ENCODE results near the gene ALG13. TPM values are rescaled to one million over a fixed set of nuclear protein-coding genes. Genes with fewer than 3 reads are reported as not detected.

ALG13 gene
- total RNA-seq, 1 donor from 2014 or later = 71.2 TPM

DNA sequence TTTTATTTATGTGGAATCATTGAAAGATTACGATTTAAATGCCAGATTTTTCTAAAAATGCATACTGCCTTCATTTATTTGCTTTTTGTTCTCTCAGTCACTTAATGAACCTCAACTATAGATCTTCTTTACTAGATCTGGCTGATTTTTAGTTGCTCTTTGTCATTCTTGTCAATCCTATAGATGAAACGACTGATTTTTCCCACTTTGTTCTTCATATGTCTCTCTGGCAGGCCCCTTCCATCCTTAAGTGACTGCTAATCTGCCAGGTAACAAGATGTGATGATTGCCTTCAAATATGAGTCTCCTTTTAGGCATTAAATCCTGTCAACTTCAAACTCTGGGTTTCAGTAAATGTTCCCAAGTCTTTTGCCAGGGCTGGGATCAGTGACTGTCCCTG lies 61.0 kb downstream of the ALG13 start:
- Histone ChIP-seq H3K9ac (no peak overlapping the region), H3K27ac (no peak overlapping the region), H3K36me3 (peaks cover 28% of the 10 kb centered on the region), H3F3A (ENCODE audit: low read depth) (no peaks in the 10 kb centered on the region), H3K4me1 (no peaks in the 10 kb centered on the region), H3K27me3 (no peaks in the 10 kb centered on the region), H3K79me2 (ENCODE audit: low read depth) (no peaks in the 10 kb centered on the region), H2AFZ (replicated peaks) (no peak overlapping the region), H3K4me2 (no peak overlapping the region), H3K9me3 (ENCODE audit: low read depth) (no peaks in the 10 kb centered on the region), H3K4me3 (no peak overlapping the region), H4K20me1 (ENCODE audit: low read depth) (no peaks in the 10 kb centered on the region)
- H3K4me3 Mint-ChIP-seq = no peak overlapping the region
- H3K36me3 Mint-ChIP-seq = peaks cover 23% of the 10 kb centered on the region
- H3K27ac Mint-ChIP-seq = no peak overlapping the region
- no peaks in the 10 kb centered on the region for H3K4me1 Mint-ChIP-seq
- no peak for DNase-seq (ENCODE audit: low spot score)
- TF ChIP-seq EZH2 (IDR thresholded peaks at IDR 0.05) = no peak
- TF ChIP-seq, protein P1, sequence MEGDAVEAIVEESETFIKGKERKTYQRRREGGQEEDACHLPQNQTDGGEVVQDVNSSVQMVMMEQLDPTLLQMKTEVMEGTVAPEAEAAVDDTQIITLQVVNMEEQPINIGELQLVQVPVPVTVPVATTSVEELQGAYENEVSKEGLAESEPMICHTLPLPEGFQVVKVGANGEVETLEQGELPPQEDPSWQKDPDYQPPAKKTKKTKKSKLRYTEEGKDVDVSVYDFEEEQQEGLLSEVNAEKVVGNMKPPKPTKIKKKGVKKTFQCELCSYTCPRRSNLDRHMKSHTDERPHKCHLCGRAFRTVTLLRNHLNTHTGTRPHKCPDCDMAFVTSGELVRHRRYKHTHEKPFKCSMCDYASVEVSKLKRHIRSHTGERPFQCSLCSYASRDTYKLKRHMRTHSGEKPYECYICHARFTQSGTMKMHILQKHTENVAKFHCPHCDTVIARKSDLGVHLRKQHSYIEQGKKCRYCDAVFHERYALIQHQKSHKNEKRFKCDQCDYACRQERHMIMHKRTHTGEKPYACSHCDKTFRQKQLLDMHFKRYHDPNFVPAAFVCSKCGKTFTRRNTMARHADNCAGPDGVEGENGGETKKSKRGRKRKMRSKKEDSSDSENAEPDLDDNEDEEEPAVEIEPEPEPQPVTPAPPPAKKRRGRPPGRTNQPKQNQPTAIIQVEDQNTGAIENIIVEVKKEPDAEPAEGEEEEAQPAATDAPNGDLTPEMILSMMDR (IDR thresholded peaks at IDR 0.05) = no peak
- no peak for TF ChIP-seq EZH2phosphoT487 (IDR thresholded peaks at IDR 0.05)
- H3K9me3 Mint-ChIP-seq = no peaks in the 10 kb centered on the region
- H3K27me3 Mint-ChIP-seq (ENCODE audit: insufficient read depth, low read depth) = no peaks in the 10 kb centered on the region

DNA sequence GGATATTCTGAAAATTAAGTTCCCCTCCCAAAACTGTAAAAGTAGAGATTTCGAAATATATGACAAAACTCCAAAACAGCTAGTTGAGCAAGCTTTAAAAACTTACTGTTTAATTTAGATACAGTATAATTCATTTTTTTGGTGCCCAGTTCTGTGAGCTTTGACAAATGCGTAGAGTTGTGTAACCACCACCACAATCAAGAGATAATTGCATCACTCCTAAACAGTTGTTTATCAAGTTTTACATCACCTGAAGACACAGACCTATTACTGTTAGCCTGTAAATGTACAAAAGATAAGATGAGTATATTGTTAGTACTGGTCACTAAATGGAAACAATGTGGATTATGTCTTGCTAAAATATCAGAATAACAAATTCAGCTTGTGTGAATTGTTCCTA lies 62.3 kb downstream of the ALG13 start:
- no peak overlapping the region for H2AFZ ChIP-seq (replicated peaks)
- no peak overlapping the region for H3K9ac ChIP-seq
- H3K79me2 ChIP-seq (ENCODE audit: low read depth) = no peaks in the 10 kb centered on the region
- no peaks in the 10 kb centered on the region for H3K4me1 Mint-ChIP-seq
- no peak overlapping the region for H3K4me2 ChIP-seq
- no peak for DNase-seq (ENCODE audit: low spot score)
- H3K4me3 ChIP-seq = no peak overlapping the region
- H3K4me1 ChIP-seq = no peaks in the 10 kb centered on the region
- no peak for TF ChIP-seq EZH2phosphoT487 (IDR thresholded peaks at IDR 0.05)
- TF ChIP-seq, protein P1 (IDR thresholded peaks at IDR 0.05) = no peak
- TF ChIP-seq EZH2 (IDR thresholded peaks at IDR 0.05) = no peak
- no peaks in the 10 kb centered on the region for H3K27me3 ChIP-seq
- peaks cover 29% of the 10 kb centered on the region for H3K36me3 Mint-ChIP-seq
- H3K27me3 Mint-ChIP-seq (ENCODE audit: insufficient read depth, low read depth) = no peaks in the 10 kb centered on the region
- H3K27ac ChIP-seq = no peak overlapping the region
- no peak overlapping the region for H3K4me3 Mint-ChIP-seq
- H3K36me3 ChIP-seq = peaks cover 19% of the 10 kb centered on the region
- no peaks in the 10 kb centered on the region for H3K9me3 ChIP-seq (ENCODE audit: low read depth)
- no peaks in the 10 kb centered on the region for H3K9me3 Mint-ChIP-seq
- H3F3A ChIP-seq (ENCODE audit: low read depth) = no peaks in the 10 kb centered on the region
- H4K20me1 ChIP-seq (ENCODE audit: low read depth) = no peaks in the 10 kb centered on the region
- no peak overlapping the region for H3K27ac Mint-ChIP-seq

DNA sequence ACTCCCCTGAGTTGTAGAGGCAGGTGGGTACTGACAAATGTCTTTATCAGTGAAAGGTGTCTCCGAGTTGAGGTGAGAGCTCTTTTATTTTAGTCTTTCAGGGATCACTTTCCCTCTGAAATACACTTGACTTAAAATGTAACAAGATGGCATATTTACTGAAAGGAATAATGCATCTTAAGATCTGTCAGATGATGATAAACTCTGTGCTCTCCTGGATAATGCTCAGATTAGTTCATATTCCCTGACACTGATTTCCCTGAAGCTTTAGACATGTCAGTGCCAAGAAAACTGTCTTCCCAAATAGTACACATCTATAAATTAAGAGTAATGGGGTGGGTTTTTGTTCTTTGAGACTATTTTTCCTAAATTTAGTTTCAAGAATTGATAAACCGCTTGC lies 75.5 kb downstream of the ALG13 start:
- TF ChIP-seq EZH2phosphoT487 (IDR thresholded peaks at IDR 0.05) (no peak), EZH2 (IDR thresholded peaks at IDR 0.05) (no peak)
- TF ChIP-seq, protein P1 (IDR thresholded peaks at IDR 0.05) = no peak
- Mint-ChIP-seq H3K9me3 (peaks cover 5% of the 10 kb centered on the region), H3K4me1 (no peaks in the 10 kb centered on the region)

More for the DNA sequence above, 75.5 kb downstream of the ALG13 start:
- H3K4me1 ChIP-seq = no peaks in the 10 kb centered on the region
- H3K27me3 ChIP-seq = no peaks in the 10 kb centered on the region
- no peak overlapping the region for H3K27ac ChIP-seq
- H2AFZ ChIP-seq (replicated peaks) = no peak overlapping the region
- Mint-ChIP-seq H3K27me3 (ENCODE audit: insufficient read depth, low read depth) (no peaks in the 10 kb centered on the region), H3K4me3 (no peak overlapping the region), H3K27ac (no peak overlapping the region), H3K36me3 (peaks cover 36% of the 10 kb centered on the region)
- DNase-seq (ENCODE audit: low spot score) = no peak
- no peak overlapping the region for H3K9ac ChIP-seq
- no peaks in the 10 kb centered on the region for H4K20me1 ChIP-seq (ENCODE audit: low read depth)
- H3K79me2 ChIP-seq (ENCODE audit: low read depth) = no peaks in the 10 kb centered on the region
- H3K4me2 ChIP-seq = no peak overlapping the region
- H3K9me3 ChIP-seq (ENCODE audit: low read depth) = no peaks in the 10 kb centered on the region
- no peaks in the 10 kb centered on the region for H3F3A ChIP-seq (ENCODE audit: low read depth)
- no peak overlapping the region for H3K4me3 ChIP-seq
- peaks cover 22% of the 10 kb centered on the region for H3K36me3 ChIP-seq
